ENCODE measurements around the gene NDRG2. TPM values are rescaled to one million over a fixed set of nuclear protein-coding genes. Genes with fewer than 3 reads are reported as not detected.

NDRG2 gene
- total RNA-seq, 4 donors from 2014 or later = 152 to 212 (median 183) TPM

DNA sequence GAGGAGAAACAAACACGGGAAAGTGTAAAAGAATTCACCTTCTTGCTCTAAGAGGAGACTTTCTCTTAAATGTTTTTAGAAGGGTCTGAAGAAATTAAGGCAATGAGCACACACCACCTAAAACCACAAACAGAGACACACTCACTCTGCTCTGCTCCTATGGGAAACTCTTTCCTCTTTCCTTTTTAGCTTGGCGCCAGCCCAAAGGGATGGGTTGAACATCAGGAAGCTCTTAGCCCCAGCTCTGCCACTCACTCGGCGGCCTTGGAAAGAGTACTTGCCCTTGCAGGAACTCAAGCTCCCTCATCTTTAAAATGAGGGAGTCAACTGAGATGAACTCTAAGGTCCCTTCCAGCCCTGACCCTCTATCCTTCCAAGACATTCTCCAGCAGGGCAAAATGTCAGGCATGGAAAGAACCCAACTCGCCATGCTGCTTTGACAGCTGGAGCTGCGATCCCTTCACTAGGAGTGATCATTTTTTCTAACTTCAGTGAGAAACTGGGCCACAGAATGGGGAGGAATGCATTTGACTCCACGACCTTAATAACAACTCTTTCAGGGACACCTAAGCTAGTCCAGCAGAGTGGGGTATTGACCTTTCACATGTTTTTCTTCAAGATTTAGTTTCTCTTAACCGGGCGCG, 31.8 kb upstream of the NDRG2 start:
- Histone ChIP-seq H3K4me1 (no peaks in the 10 kb centered on the region), H3K9me3 (no peaks in the 10 kb centered on the region), H3K27ac (no peak overlapping the region), H3K4me3 (replicated peaks in 1 of 3) (no peak overlapping the region), H3K27me3 (no peaks in the 10 kb centered on the region), H3K36me3 (no peaks in the 10 kb centered on the region)
- TF ChIP-seq POLR2A (IDR thresholded peaks at IDR 0.05) = no peak
- TF ChIP-seq, protein P1, sequence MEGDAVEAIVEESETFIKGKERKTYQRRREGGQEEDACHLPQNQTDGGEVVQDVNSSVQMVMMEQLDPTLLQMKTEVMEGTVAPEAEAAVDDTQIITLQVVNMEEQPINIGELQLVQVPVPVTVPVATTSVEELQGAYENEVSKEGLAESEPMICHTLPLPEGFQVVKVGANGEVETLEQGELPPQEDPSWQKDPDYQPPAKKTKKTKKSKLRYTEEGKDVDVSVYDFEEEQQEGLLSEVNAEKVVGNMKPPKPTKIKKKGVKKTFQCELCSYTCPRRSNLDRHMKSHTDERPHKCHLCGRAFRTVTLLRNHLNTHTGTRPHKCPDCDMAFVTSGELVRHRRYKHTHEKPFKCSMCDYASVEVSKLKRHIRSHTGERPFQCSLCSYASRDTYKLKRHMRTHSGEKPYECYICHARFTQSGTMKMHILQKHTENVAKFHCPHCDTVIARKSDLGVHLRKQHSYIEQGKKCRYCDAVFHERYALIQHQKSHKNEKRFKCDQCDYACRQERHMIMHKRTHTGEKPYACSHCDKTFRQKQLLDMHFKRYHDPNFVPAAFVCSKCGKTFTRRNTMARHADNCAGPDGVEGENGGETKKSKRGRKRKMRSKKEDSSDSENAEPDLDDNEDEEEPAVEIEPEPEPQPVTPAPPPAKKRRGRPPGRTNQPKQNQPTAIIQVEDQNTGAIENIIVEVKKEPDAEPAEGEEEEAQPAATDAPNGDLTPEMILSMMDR (IDR thresholded peaks at IDR 0.05) = no peak
- 75 to 76% methylated on average over 10 of the region's 10 CpGs for WGBS, 2 donors
- no peak for DNase-seq
- intact Hi-C loops (cut with DNase I) = no loop called here

DNA sequence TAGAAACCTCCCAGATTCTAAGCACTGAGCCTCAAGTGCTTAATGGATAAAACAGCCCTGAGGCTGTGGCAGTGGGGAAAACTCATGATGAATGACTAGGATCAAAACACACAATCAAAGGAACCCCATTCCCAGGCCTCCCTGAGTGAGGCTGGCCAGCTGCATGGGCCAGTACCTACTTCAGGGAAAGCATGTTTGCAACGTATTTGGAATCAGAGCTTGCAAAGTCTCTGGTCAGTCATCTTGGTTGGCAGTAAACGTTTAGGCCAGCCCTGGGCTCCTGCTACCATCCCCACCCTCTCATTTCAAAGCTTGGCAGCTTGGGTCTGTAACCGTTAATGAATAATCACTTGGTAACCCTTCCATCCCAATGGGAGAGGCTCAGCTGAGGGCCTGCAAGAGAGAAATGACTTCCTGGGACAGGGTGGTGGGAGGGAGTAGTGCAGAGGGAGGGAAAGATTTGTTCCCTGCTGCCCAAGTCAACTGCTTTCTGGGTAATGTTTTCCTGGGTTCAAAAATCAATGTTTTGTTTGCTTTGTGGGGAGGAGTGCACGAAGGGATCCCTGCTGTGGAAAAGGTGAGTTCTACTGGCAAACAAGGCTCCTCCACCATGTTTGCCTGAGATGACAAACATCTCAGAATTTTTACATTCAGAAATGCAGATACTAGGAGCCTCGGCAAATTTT, 30.7 kb upstream of the NDRG2 start:
- DNase-seq = no peak
- intact Hi-C loops (cut with DNase I) = no loop called here
- TF ChIP-seq, protein P1 (IDR thresholded peaks at IDR 0.05) = no peak
- TF ChIP-seq POLR2A (IDR thresholded peaks at IDR 0.05) = no peak
- H3K27ac ChIP-seq = no peak overlapping the region
- WGBS, 2 donors = 73 to 76% methylated on average over 5 of the region's 5 CpGs
- H3K4me3 ChIP-seq (replicated peaks in 1 of 3) = no peak overlapping the region
- no peaks in the 10 kb centered on the region for H3K27me3 ChIP-seq
- H3K9me3 ChIP-seq = no peaks in the 10 kb centered on the region
- no peaks in the 10 kb centered on the region for H3K4me1 ChIP-seq
- no peaks in the 10 kb centered on the region for H3K36me3 ChIP-seq

- Histone ChIP-seq H3K27me3 (no peaks in the 10 kb centered on the region), H3K4me1 (no peaks in the 10 kb centered on the region), H3K9me3 (no peaks in the 10 kb centered on the region), H3K36me3 (no peaks in the 10 kb centered on the region), H3K27ac (no peak overlapping the region), H3K4me3 (replicated peaks in 1 of 3) (no peak overlapping the region)
- 89 to 93% methylated on average over 4 of the region's 4 CpGs for WGBS, 2 donors
- TF ChIP-seq POLR2A (IDR thresholded peaks at IDR 0.05) = no peak
- TF ChIP-seq, protein P1 (IDR thresholded peaks at IDR 0.05) = no peak
- intact Hi-C loops (cut with DNase I) = no loop called here
- no peak for DNase-seq
Measured at GRCh38 chr14:21054768-21055145, 29.9 kb upstream of the NDRG2 start.

DNA sequence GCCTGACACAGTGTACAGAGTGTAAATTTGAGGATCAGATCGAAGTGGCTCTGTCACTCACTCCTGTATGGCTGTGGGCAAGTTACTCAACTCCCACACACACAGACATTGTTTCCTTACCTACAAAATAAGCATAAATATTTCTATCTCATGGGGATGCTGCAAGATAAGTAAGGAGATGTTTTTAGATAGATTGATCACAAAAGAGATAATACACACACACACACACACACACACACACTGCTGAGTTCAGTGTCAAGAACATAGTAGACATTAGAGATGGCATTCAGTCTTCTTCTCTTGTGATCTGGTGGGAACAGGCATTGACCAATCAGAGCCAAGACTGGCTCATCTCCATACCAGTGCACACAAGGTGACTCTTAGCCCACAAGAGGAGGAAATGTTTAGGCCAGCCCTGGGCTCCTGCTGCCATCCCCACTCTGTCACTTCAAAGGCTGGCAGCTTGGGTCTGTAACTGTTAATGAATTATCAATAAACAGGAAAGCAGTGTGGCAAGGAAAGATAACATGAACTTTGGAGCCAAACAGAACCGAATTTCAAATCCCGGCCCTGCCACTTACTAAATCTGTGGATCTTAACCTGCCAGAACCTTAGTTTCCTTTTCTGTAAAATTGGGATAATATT, 29.4 kb upstream of the NDRG2 start:
- DNase-seq = no peak
- WGBS, 2 donors = 79 to 82% methylated on average over 3 of the region's 3 CpGs
- Histone ChIP-seq H3K9me3 (no peaks in the 10 kb centered on the region), H3K27ac (no peak overlapping the region), H3K27me3 (no peaks in the 10 kb centered on the region), H3K4me3 (replicated peaks in 1 of 3) (no peak overlapping the region), H3K36me3 (no peaks in the 10 kb centered on the region), H3K4me1 (no peaks in the 10 kb centered on the region)
- TF ChIP-seq POLR2A (IDR thresholded peaks at IDR 0.05) = no peak
- TF ChIP-seq, protein P1 (IDR thresholded peaks at IDR 0.05) = no peak
- intact Hi-C loops (cut with DNase I) = no loop called here

All from thyroid gland (tissue), 4 donors.